ENCODE results near the gene CDH24. TPM values are rescaled to one million over a fixed set of nuclear protein-coding genes. Genes with fewer than 3 reads are reported as not detected.

Gene CDH24
- total and polyA plus RNA-seq, 2 donors (not counting 1 experiment from before 2014, with no cell fraction given) = 0.96 to 1.0 TPM

DNA sequence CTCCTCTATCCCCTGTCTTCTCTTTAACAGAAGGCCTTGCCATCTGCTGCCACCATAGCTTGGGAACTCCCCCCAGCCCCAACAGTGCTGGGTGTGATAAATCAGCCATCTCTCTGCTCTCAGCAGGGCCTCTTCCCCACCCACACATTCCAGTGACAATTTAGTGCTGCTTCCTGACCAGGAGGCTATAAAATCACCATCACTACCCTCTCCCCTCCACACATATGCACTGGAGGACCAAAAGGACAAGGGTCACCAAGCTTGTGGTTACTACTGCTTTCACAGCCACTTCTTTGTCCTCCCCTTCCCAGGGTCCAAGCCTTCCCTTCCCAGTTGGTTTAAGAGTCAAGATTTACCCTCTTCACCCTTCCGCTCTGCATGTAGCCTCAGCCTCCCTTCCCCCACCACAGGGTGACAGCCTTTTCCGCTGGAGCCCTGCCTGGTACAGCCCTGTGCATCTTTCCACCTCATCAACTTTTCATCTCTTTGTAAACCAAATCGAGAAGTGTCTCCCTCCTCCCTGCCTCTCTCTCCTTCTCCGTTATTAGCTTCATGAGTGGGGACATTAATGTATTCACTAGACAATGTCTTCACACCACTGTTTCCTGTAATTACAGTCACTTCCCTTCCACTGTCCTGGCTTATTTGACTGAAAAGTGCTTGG lies 32.0 kb downstream of the CDH24 start:
- Mint-ChIP-seq H3K4me1 (peaks cover 11% of the 10 kb centered on the region), H3K4me3 (no peak overlapping the region), H3K27ac (no peak overlapping the region), H3K27me3 (no peaks in the 10 kb centered on the region), H3K9me3 (ENCODE audit: insufficient read depth) (no peaks in the 10 kb centered on the region)
- TF ChIP-seq, protein P1, sequence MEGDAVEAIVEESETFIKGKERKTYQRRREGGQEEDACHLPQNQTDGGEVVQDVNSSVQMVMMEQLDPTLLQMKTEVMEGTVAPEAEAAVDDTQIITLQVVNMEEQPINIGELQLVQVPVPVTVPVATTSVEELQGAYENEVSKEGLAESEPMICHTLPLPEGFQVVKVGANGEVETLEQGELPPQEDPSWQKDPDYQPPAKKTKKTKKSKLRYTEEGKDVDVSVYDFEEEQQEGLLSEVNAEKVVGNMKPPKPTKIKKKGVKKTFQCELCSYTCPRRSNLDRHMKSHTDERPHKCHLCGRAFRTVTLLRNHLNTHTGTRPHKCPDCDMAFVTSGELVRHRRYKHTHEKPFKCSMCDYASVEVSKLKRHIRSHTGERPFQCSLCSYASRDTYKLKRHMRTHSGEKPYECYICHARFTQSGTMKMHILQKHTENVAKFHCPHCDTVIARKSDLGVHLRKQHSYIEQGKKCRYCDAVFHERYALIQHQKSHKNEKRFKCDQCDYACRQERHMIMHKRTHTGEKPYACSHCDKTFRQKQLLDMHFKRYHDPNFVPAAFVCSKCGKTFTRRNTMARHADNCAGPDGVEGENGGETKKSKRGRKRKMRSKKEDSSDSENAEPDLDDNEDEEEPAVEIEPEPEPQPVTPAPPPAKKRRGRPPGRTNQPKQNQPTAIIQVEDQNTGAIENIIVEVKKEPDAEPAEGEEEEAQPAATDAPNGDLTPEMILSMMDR (IDR thresholded peaks at IDR 0.05) = no peak
- no peak for TF ChIP-seq EZH2 (IDR thresholded peaks at IDR 0.05; ENCODE audit: borderline replicate concordance, insufficient read depth, low read depth, low read length, poor library complexity, severe bottlenecking)
- ATAC-seq (ENCODE audit: low read depth) (no peak), DNase-seq (no peak)
- no peak overlapping the region for H3K9ac ChIP-seq (ENCODE audit: low read length)
- H3K9me3 ChIP-seq (ENCODE audit: control extremely low read depth in 1 of 3, control insufficient read depth in 2 of 3, insufficient read depth in 1 of 3, low read length in 2 of 3) = no peaks in the 10 kb centered on the region
- 89% methylated on average over 2 of the region's 4 CpGs for WGBS (ENCODE audit: insufficient coverage)
- peaks cover 0 to 16% of the 10 kb centered on the region in 2 experiments for H3K36me3 ChIP-seq (replicated peaks in 1 of 2; ENCODE audit: control extremely low read depth in 1 of 2, control insufficient read depth in 1 of 2, extremely low read depth in 1 of 2, insufficient read depth in 2 of 2, low read length in 1 of 2)
- POLR2A ChIA-PET = no interaction called here
- H3K27ac ChIP-seq (ENCODE audit: low read length in 2 of 2) = no peak overlapping the region
- intact Hi-C loops (cut with micrococcal nuclease) = no loop called here
- H2AFZ ChIP-seq (ENCODE audit: insufficient read depth, low read depth, low read length, poor library complexity, severe bottlenecking) = no peak overlapping the region
- CTCF ChIA-PET = interaction anchor here (1.2 to 2.1 kb wide), 2 partner anchors 30 to 33 kb away, joined by 3 to 7 read pairs; no protein-coding TSS in a partner anchor
- H3K27me3 ChIP-seq (replicated peaks in 1 of 4; ENCODE audit: control extremely low read depth in 1 of 4, control insufficient read depth in 3 of 4, insufficient read depth in 4 of 4, low read length in 3 of 4) = no peaks in the 10 kb centered on the region
- H3K4me2 ChIP-seq (replicated peaks; ENCODE audit: low read depth, low read length, poor library complexity, severe bottlenecking) = no peak overlapping the region
- no peaks in the 10 kb centered on the region for H3K79me2 ChIP-seq (ENCODE audit: control insufficient read depth, insufficient read depth, low read length)
- no peaks in the 10 kb centered on the region for H4K20me1 ChIP-seq (ENCODE audit: control insufficient read depth, insufficient read depth, low read length, poor library complexity, severe bottlenecking)
- peaks cover 0 to 3% of the 10 kb centered on the region in 2 donors for H3K4me1 ChIP-seq (ENCODE audit: control insufficient read depth in 2 of 2, insufficient read depth in 2 of 2, low read length in 2 of 2)
- H3K4me3 ChIP-seq (ENCODE audit: control extremely low read depth in 1 of 5, extremely low read depth in 1 of 5, insufficient read depth in 1 of 5, low read depth in 2 of 5, low read length in 4 of 5) = no peak overlapping the region

DNA sequence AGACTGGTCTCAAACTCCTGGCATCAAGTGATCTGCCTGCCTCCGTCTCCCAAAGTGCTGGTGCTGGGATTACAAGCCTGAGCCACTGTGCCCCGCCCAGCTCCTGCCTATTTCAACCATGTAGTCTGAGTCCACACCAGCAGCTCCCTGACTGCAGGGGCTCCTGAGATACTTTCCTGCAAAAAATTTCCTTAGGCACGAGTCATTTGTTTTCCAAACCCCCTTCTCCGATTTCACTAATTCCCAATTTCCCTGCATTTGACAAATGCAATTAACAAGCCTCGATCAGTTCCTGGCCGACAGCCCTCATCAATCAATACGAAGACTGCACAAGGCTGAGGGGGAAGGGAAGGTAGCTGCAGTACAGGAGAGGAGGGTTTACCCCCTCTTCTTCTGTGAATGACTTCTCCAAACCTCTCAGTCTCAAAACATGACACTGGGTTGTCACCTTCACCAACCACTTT lies 32.7 kb downstream of the CDH24 start:
- Histone ChIP-seq H3K4me3 (ENCODE audit: control extremely low read depth in 1 of 5, extremely low read depth in 1 of 5, insufficient read depth in 1 of 5, low read depth in 2 of 5, low read length in 4 of 5) (no peak overlapping the region), H4K20me1 (ENCODE audit: control insufficient read depth, insufficient read depth, low read length, poor library complexity, severe bottlenecking) (no peaks in the 10 kb centered on the region), H3K4me2 (replicated peaks; ENCODE audit: low read depth, low read length, poor library complexity, severe bottlenecking) (no peak overlapping the region), H3K4me1 (ENCODE audit: control insufficient read depth in 2 of 2, insufficient read depth in 2 of 2, low read length in 2 of 2) (peaks cover 0 to 3% of the 10 kb centered on the region in 2 donors), H3K27ac (ENCODE audit: low read length in 2 of 2) (no peak overlapping the region), H3K79me2 (ENCODE audit: control insufficient read depth, insufficient read depth, low read length) (no peaks in the 10 kb centered on the region), H3K9me3 (ENCODE audit: control extremely low read depth in 1 of 3, control insufficient read depth in 2 of 3, insufficient read depth in 1 of 3, low read length in 2 of 3) (no peaks in the 10 kb centered on the region), H3K27me3 (replicated peaks in 1 of 4; ENCODE audit: control extremely low read depth in 1 of 4, control insufficient read depth in 3 of 4, insufficient read depth in 4 of 4, low read length in 3 of 4) (no peaks in the 10 kb centered on the region), H3K36me3 (replicated peaks in 1 of 2; ENCODE audit: control extremely low read depth in 1 of 2, control insufficient read depth in 1 of 2, extremely low read depth in 1 of 2, insufficient read depth in 2 of 2, low read length in 1 of 2) (peaks cover 0 to 16% of the 10 kb centered on the region in 2 experiments), H3K9ac (ENCODE audit: low read length) (no peak overlapping the region), H2AFZ (ENCODE audit: insufficient read depth, low read depth, low read length, poor library complexity, severe bottlenecking) (no peak overlapping the region)
- H3K4me3 Mint-ChIP-seq = no peak overlapping the region
- H3K4me1 Mint-ChIP-seq = peaks cover 11% of the 10 kb centered on the region
- ChIA-PET POLR2A (interaction anchor here (0.6 kb wide), 1 partner anchor 12 kb away, joined by 12 read pairs; no protein-coding TSS in a partner anchor), CTCF (interaction anchor here (1.1 to 2.1 kb wide), 4 partner anchors 29 to 44 kb away, joined by 3 to 7 read pairs (median 4); partner anchors contain the start of gene CDH24)
- WGBS (ENCODE audit: insufficient coverage) = 95% methylated on average over 2 of the region's 7 CpGs
- intact Hi-C loops (cut with micrococcal nuclease) = no loop called here
- H3K27ac Mint-ChIP-seq = no peak overlapping the region
- no peak for TF ChIP-seq EZH2 (IDR thresholded peaks at IDR 0.05; ENCODE audit: borderline replicate concordance, insufficient read depth, low read depth, low read length, poor library complexity, severe bottlenecking)
- TF ChIP-seq, protein P1 (IDR thresholded peaks at IDR 0.05) = no peak
- no peaks in the 10 kb centered on the region for H3K27me3 Mint-ChIP-seq
- no peak for DNase-seq
- no peak for ATAC-seq (ENCODE audit: low read depth)
- H3K9me3 Mint-ChIP-seq (ENCODE audit: insufficient read depth) = no peaks in the 10 kb centered on the region

Data from B cell (primary cell).